Caki2 (cell line): ENCODE data around the gene OR2D2. TPM values are rescaled to one million over a fixed set of nuclear protein-coding genes. Genes with fewer than 3 reads are reported as not detected.

Source experiments
- total RNA-seq: library from RNA; depleted of rRNA; stranded (reverse); fragments of >200 nt; shearing (Covaris generic); gene quantifications from 2 replicates; pipeline ENCODE4 v1.2.3, GENCODE V29; 2014; ENCODE audit warnings: low replicate concordance; rRNA removed

Gene OR2D2
- total RNA-seq, 1 experiment from 2014 or later = not detected

Other genes starting within 250 kb of the OR2D2 start
- gene DCHS1, start 236.7 kb downstream of the OR2D2 start, total RNA-seq = 0.03 TPM in 1 of 2 replicates, not detected in the other
- gene MRPL17, start 209.2 kb downstream of the OR2D2 start, total RNA-seq = 118 and 460 TPM in 2 replicates
- gene OR2AG2, start 120.5 kb downstream of the OR2D2 start, total RNA-seq = not detected in 2 replicates
- gene OR2AG1, start 109.5 kb downstream of the OR2D2 start, total RNA-seq = not detected in 2 replicates
- gene OR6A2, start 92.8 kb downstream of the OR2D2 start, total RNA-seq = not detected in 2 replicates
- gene OR10A5, start 46.8 kb downstream of the OR2D2 start, total RNA-seq = not detected in 2 replicates
- gene OR10A2, start 29.4 kb downstream of the OR2D2 start, total RNA-seq = not detected in 2 replicates
- gene OR10A4, start 15.9 kb downstream of the OR2D2 start, total RNA-seq = not detected in 2 replicates
- gene OR2D3, start 28.5 kb upstream of the OR2D2 start, total RNA-seq = not detected in 2 replicates
- 1.5 and 6.3 TPM in 2 replicates for gene ZNF215, start 33.9 kb upstream of the OR2D2 start, total RNA-seq
- gene ZNF214, start 127.8 kb upstream of the OR2D2 start, total RNA-seq = 2.0 and 27.9 TPM in 2 replicates
- gene NLRP14, start 128.0 kb upstream of the OR2D2 start, total RNA-seq = not detected in 2 replicates
- not detected in 2 replicates for gene RBMXL2, start 196.5 kb upstream of the OR2D2 start, total RNA-seq